ENCODE measurements around the gene MEMO1. TPM values are rescaled to one million over a fixed set of nuclear protein-coding genes. Genes with fewer than 3 reads are reported as not detected.

MEMO1 gene
- polyA plus RNA-seq, 1 donor (not counting 4 experiments of a cell fraction or from before 2014, with no cell fraction given): 125 TPM

- no peak overlapping the region for H2AFZ ChIP-seq (ENCODE audit: control insufficient read depth, low read length)
- no peaks in the 10 kb centered on the region for H4K20me1 ChIP-seq (ENCODE audit: control insufficient read depth, extremely low read depth, insufficient read depth, low read length)
Measured at GRCh38 chr2:31992934-31993333, 17.9 kb downstream of the MEMO1 start.

GRCh38 chr2:31992025-31992579 lies 18.7 kb downstream of the MEMO1 start:
- no peak overlapping the region for H3K27ac ChIP-seq (ENCODE audit: control insufficient read depth, insufficient read depth, low read length)
- H3K4me2 ChIP-seq (ENCODE audit: control insufficient read depth, extremely low read depth, insufficient read depth, low read depth, low read length): no peak overlapping the region
- H3K79me2 ChIP-seq (ENCODE audit: control insufficient read depth, insufficient read depth, low read length): peaks cover 95% of the 10 kb centered on the region
- no peak overlapping the region for H3K9ac ChIP-seq (ENCODE audit: control insufficient read depth, extremely low read depth, insufficient read depth, low read length)
- H3K27me3 ChIP-seq (ENCODE audit: control insufficient read depth, extremely low read depth, insufficient read depth, low read length): no peaks in the 10 kb centered on the region
- DNase-seq (ENCODE audit: low read depth, low spot score): no peak
- H2AFZ ChIP-seq (ENCODE audit: control insufficient read depth, low read length): no peak overlapping the region
- peaks cover 2% of the 10 kb centered on the region for H3K9me1 ChIP-seq (ENCODE audit: control insufficient read depth, extremely low read depth, insufficient read depth, low read length)
- no peaks in the 10 kb centered on the region for H3K9me3 ChIP-seq (ENCODE audit: control insufficient read depth, low read depth, low read length)
- TF ChIP-seq CTCF (optimal IDR thresholded peaks at IDR 0.05 in 1 of 3, IDR thresholded peaks at IDR 0.05 in 1 of 3, conservative IDR thresholded peaks at IDR 0.05 in 1 of 3; ENCODE audit: extremely low read depth in 1 of 3, insufficient read depth in 2 of 3, low read length in 3 of 3) (no peak), EZH2 (IDR thresholded peaks at IDR 0.05; ENCODE audit: low read length) (no peak)
- H3K4me3 ChIP-seq (ENCODE audit: control insufficient read depth in 2 of 3, extremely low read depth in 1 of 3, insufficient read depth in 2 of 3, low read depth in 1 of 3, low read length in 3 of 3): no peak overlapping the region
- H3K4me1 ChIP-seq (ENCODE audit: control insufficient read depth, extremely low read depth, insufficient read depth, low read length): peaks cover 8% of the 10 kb centered on the region
- FAIRE-seq: no peak
- peaks cover under 1% of the 10 kb centered on the region for H4K20me1 ChIP-seq (ENCODE audit: control insufficient read depth, extremely low read depth, insufficient read depth, low read length)
- no peaks in the 10 kb centered on the region for H3K36me3 ChIP-seq (ENCODE audit: control insufficient read depth in 2 of 2, extremely low read depth in 1 of 2, insufficient read depth in 2 of 2, low read length in 2 of 2)
- dilution Hi-C loops (cut with MboI; ENCODE audit: extremely low pct_ligation_motif_present, low sequenced_read_pairs): no loop called here

More at GRCh38 chr2:31992934-31993333, 17.9 kb downstream of the MEMO1 start:
- dilution Hi-C loops (cut with MboI; ENCODE audit: extremely low pct_ligation_motif_present, low sequenced_read_pairs): no loop called here
- Histone ChIP-seq H3K4me3 (ENCODE audit: control insufficient read depth in 2 of 3, extremely low read depth in 1 of 3, insufficient read depth in 2 of 3, low read depth in 1 of 3, low read length in 3 of 3) (no peak overlapping the region), H3K79me2 (ENCODE audit: control insufficient read depth, insufficient read depth, low read length) (peaks cover 95% of the 10 kb centered on the region), H3K9me3 (ENCODE audit: control insufficient read depth, low read depth, low read length) (no peaks in the 10 kb centered on the region), H3K9ac (ENCODE audit: control insufficient read depth, extremely low read depth, insufficient read depth, low read length) (no peak overlapping the region), H3K27me3 (ENCODE audit: control insufficient read depth, extremely low read depth, insufficient read depth, low read length) (no peaks in the 10 kb centered on the region), H3K9me1 (ENCODE audit: control insufficient read depth, extremely low read depth, insufficient read depth, low read length) (peaks cover 2% of the 10 kb centered on the region), H3K36me3 (ENCODE audit: control insufficient read depth in 2 of 2, extremely low read depth in 1 of 2, insufficient read depth in 2 of 2, low read length in 2 of 2) (no peaks in the 10 kb centered on the region), H3K4me2 (ENCODE audit: control insufficient read depth, extremely low read depth, insufficient read depth, low read depth, low read length) (no peak overlapping the region), H3K27ac (ENCODE audit: control insufficient read depth, insufficient read depth, low read length) (no peak overlapping the region), H3K4me1 (ENCODE audit: control insufficient read depth, extremely low read depth, insufficient read depth, low read length) (peaks cover 1% of the 10 kb centered on the region)
- DNase-seq (ENCODE audit: low read depth, low spot score) (no peak), FAIRE-seq (no peak)
- TF ChIP-seq CTCF (optimal IDR thresholded peaks at IDR 0.05 in 1 of 3, IDR thresholded peaks at IDR 0.05 in 1 of 3, conservative IDR thresholded peaks at IDR 0.05 in 1 of 3; ENCODE audit: extremely low read depth in 1 of 3, insufficient read depth in 2 of 3, low read length in 3 of 3) (no peak), EZH2 (IDR thresholded peaks at IDR 0.05; ENCODE audit: low read length) (no peak)

Measured in keratinocyte (primary cell).